Fibroblast of the conjunctiva (primary cell): Measurements from ENCODE around the gene VEPH1.
A peak's percentile ranks its signal among the peaks of the same experiment; 100 is the strongest.

Experiments
- DNase-seq: peaks from one replicate; pipeline ENCODE4 v3.0.0-alpha.2; 2010; ENCODE audit warnings: low read depth

The VEPH1 gene

GRCh38 chr3:157477441-157477840, 25.8 kb downstream of the VEPH1 start:
- no peak for DNase-seq

- DNase-seq: no peak
Observed at GRCh38 chr3:157475921-157476414, 27.2 kb downstream of the VEPH1 start.

- DNase-seq: no peak
Observed at GRCh38 chr3:157472648-157473047, 30.6 kb downstream of the VEPH1 start.

DNA sequence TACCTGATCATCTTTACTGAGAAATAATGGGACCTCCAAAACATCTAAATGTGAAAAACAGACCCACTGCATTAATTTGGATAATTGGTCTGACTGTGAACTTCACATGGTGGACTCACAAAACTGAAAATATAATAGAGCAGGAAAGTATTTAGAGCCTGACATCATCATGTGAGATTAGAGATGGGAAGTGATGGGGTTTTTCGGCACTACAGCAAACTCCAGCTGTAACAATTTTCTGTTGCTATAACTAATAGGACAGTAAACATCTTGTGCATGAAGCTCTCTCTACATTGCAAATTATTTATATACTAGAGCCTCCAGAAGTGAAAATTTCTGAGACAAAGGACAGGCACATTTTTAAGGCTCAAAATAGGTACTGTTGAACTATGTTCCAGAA, 32.2 kb downstream of the VEPH1 start:
- DNase-seq: no peak

DNA sequence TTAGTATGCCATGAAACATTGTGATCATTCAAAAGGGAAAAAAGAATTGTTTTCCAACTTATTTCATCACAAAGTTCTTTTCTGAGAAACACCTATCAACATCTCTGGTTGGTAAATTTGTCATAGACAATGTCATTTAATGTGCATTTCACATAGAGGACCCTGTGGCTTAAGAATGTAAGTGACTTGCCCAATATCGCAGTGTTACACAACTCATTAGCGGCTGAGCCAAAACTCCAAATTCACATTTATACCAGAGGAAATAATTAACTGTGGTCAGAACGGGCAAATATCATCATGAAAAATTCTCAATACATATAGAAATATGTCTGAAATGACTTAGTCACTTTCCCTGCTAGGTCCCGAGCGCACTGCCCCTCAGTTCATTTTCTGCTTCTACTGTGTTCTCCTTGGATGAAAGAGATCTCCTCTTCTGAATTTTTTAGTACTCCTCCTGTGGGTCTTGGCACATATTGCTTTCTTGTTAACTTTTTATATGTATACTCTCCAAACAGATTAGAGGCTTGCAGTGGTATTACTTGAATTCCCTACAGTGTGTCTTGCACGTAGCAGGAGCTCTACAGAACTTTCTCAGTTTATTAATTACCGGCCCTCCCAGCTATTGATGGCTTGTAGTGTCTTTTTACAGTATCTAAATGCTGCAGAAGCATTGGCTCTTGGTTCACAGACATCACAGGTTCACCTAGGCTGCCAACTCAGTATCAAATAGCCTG, 33.5 kb downstream of the VEPH1 start:
- no peak for DNase-seq

DNA sequence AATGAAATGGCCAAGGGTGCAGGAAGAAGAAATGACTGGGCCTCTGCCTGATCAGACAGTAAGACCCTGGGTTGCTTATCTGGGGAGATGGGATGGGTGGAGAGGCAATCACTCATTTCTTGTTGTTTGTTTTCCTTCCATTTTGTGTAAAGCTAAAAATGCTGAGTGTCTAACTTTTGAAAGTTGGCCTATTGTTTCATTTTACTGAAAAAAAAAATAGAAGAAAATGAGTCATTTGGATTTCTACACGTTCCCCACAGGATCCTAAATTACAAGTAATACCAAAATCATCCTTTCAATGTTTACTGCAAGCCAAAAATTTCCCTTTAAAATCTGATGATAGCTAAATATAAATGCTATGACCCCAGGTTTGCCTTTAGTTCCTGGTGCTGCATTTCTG, 36.0 kb downstream of the VEPH1 start:
- no peak for DNase-seq

GRCh38 chr3:157465741-157466140, 37.5 kb downstream of the VEPH1 start:
- DNase-seq: peak; percentile 4

DNA sequence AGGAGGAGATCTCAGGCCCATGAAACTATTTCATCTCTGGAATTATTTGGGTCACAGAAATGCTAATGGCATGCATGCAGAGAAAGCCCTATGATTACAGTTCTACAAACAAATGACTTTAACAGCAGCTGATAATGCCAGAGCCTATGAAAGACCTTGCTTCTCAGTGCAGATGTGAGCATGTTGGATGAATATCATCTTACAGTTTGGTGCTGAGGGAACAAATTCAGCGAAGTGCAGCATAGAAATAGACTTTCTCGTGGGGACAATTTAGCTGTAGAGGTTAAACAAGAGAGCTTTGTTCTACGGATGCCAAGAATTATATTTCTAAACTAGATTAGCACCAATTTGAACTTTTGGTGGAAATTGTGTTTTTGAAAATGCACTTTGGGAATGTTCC, 38.9 kb downstream of the VEPH1 start:
- DNase-seq: no peak

DNA sequence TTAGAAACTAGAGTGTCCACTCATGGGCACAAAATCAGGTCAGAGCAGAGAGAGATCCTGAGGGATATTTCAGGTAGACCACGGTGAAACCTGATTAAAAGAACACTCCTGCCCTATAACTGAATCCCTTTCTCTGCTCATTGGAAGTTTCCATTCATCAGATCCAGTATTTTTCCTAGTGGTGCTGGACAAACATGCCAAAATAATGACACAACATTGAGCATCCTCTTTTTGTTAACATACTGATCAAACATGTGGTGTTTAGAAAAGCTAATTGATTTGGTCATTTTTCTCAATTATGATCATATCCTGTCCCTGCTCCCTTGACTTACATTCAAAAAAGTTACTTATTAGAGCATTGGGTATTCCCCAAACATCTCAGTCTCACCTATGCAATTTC, 39.4 kb downstream of the VEPH1 start:
- DNase-seq: no peak

DNA sequence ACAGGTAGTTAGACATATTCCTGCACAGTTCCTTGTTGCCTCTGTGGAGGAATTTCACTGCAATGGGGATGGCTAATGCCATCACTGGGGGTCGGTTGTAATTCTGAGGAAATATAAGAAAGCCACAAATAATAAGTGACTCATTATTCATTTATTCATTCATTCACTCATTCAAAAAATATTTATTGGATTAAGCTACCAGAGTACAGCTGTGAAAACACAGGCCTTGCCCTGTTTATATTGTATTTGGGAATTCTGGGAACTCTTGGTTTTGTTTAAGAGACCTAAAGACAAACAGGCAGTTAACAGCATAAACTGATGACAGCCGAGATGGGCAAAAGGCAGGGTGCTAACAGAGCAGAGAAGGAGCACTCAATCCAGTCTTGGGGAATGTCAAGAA, 43.0 kb downstream of the VEPH1 start:
- DNase-seq: peak; percentile 29

GRCh38 chr3:157459706-157460105, 43.5 kb downstream of the VEPH1 start:
- no peak for DNase-seq

- no peak for DNase-seq
Observed at GRCh38 chr3:157453824-157454223, 49.4 kb downstream of the VEPH1 start.

DNA sequence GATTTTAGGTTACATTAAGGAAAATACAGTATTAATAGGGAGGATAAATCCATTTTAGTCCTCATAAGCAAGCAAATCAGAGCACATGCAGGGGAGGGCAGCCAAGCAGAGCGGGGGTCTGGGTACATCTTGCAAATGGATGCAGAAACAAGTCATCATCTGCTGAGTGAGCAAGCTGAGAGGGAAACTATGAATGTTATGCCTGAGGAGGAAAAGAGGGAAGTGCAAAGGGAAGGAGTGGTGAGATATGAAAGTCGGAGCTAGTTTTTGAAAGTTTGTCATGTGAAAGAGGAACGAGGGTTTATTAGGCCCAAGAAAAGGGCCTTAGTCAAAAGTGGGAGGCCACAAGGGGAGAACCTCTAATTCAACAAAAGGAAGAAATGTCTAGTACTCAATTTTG, 51.1 kb downstream of the VEPH1 start:
- no peak for DNase-seq

- DNase-seq: peak; percentile 77
Observed at GRCh38 chr3:157447026-157447694, 56.1 kb downstream of the VEPH1 start.

DNA sequence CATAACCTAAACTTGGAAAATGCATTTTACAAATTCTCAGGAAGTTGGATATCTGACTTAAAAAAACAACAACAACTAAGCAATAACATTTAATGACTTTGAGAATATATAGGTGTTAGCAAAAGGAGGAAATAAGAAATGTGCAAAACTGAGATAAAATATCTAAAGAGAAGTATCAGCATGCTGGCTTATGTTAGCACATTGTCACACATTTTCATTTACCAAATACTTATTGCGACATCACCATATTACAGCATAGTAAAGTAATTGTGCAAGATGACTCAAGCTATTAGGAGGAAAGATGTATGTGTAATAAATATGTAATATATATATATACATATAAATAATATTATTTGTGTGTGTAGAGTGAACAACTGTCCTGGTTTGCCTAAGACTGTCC, 57.4 kb downstream of the VEPH1 start:
- DNase-seq: peak; percentile 72

GRCh38 chr3:157444797-157445184, 58.4 kb downstream of the VEPH1 start:
- DNase-seq: peak; percentile 64

GRCh38 chr3:157443905-157444796, 59.1 kb downstream of the VEPH1 start:
- peak; percentile 93 for DNase-seq

- peak; percentile 55 for DNase-seq
Observed at GRCh38 chr3:157442729-157443128, 60.5 kb downstream of the VEPH1 start.

GRCh38 chr3:157441102-157441624, 62.1 kb downstream of the VEPH1 start:
- no peak for DNase-seq

DNA sequence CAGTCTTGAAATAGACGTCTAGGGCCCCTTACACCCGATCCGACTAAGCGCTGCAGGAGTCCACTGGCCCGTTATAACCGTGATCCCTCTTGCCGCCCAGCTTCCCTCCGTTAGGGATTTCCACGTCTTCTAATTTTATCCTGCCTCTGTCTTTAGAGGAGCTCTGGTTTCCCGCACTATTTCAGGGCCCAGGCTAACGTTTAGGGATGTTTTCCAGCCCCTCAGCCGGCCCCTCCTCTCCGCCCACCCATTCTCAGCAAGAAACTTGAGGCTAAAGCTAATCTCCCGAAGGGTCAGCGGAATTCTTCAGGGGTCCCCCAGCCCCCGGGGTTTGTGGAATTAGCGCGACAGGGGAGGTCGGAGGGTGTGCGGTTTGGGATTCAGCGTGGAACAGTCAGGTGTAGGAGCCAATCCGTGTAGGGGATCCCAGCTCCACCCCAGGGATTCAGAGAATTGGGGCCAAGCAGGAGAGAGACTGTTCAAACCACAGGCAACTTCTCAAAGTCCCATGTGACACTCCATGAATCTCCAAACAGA, 65.0 kb downstream of the VEPH1 start:
- peak; percentile 18 for DNase-seq

GRCh38 chr3:157436583-157437291, 66.5 kb downstream of the VEPH1 start, which contains the start of gene PTX3:
TSS of gene PTX3 (plus strand) at chr3:157436850. CDS start at chr3:157436934, 84 bp downstream.
- peak; percentile 94 for DNase-seq
